Measurements from ENCODE around the gene NEO1.

NEO1 gene

DNA sequence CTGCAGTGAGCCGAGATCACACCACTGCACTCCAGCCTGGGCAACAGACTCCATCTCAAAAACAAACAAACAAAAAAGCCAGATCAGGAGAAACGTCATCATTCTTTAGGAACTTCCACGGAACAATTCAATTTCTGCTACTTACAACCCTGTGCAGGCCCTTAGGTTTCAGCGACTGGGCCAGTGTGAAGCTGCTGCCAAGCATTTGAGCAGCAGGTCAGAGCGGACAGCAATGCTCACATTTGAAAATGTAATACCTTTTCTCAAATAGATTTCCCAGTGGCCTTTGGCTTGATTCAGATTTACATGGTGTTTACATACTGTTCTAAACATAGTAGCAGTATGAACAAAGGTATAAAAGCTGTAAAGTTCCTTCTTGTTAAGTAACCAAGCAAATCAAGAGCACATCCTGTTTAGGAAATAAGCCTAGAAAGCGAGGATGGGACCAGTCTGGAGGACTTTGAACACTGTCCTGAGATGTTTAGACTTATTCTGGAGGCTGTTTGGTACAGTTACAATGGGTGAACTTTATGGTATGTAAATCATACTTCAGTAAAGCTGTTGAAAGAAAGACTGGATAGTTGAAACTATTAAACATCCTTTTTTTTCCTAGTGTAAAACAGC, 175.3 kb downstream of the NEO1 start:
- DNase-seq: no peak

DNA sequence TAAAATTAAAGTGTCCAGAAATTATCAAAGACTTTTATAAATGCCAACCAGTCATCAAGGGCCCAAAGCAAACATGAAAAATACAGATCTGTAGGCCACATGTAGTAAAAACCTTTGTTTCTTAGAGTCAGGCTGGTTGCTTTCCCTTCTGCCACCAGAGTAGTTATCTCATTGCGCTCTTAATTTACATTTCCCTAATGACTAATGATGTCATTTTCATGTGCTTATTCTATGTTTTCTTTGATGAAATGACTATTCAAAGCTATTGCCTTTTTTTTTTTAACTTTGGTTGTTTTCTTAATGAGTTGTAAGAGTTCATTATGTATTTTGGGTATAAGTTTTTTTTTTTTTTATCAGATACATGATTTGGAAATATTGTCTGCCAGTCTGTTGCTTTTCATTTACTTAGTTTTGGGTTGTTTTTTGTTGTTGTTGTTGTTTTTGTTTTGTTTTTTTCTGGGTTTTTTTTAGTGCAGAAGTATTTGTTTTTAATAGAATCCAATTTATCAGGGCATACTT, 175.9 kb downstream of the NEO1 start:
- DNase-seq: no peak

DNA sequence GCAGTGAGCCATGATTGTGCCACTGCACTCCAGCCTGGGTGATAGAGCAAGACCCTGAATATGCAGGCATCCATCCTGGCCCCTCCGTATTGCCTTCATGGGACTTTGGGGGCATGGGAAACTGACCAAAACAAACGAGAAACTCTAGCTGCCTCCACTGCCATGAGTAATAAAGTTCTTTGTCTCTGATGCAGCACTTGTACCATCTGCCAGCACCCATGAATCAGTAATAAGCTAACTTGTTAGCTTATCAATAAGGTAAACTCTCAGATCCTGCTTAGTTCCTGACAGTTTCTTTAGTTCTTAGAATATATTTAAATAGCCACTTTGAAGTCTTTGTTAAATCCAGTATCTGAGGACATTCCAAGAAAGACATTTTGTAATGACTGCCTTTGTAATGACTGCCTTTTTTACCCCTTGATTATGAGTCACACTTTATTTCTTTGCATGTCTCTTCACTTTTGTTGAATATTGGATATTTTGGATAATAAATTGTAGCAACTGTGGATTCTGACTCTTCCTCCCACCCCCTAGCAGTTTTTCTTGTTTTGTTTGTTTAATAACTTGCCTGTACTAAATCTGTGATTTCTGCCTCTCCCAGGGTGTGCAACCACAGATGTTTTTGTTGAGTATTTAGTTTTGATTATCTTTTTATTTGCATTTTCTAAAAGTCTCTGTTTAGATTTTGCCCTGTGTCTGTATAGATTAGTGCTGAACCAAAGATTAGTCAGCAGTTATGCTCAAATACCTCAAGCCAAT, 179.6 kb downstream of the NEO1 start:
- DNase-seq: no peak

DNA sequence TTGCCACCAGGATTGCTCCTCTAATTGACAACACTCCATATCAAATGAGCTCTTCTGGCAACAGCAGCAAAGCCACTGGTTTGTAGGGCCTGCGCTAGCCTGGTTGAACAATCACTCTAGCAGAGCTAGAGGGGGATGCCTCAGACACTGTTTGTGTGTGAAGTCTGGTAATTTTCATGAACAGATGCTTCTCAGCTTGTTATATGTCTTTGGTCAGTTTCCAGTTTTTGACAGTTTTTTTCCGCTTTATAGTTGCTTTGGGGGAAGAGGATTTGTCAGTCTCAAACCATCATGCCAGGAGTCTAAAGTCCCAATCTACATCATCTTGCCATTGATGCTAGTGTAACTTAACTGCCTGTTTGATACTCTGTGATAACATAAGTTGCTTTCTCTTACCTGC, 180.5 kb downstream of the NEO1 start:
- no peak for DNase-seq

DNA sequence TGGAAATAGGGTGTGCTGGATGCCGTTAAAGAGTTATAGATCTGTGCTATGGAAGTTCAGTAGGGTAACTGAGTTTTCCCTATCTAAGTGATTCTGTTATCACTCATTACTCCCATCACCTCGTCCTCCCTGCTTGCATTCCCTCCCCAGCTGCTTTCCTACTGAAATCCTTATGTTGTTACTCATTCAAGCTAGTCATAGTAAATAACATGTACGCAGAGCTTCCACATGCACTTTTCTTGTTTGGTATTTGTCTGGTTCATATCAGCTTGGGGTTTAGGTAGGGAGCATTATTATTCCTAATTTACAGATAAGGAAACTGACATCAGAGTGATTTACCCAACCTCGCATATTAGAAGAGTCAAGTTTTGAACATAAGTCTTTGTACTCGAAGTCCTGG, 181.4 kb downstream of the NEO1 start:
- DNase-seq: no peak

DNA sequence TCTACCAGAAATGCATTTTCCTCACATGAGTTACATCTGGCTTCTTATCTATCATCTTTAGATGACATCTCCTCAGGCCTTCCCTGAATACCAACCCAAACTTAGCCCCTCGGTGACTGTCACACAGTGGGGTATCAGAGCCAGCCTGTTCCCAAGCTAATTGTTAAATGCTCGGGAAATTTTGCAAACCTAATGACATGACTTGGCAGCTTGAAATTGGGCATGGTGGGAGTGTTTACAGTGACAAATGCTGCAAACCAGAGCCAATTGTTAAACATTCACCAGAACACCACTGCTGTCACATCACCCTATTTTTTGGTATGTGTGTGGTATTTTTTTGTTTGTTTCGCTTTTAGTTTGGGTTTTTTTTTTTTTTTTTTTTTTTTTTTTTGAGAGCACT, 185.6 kb downstream of the NEO1 start:
- DNase-seq: no peak

DNA sequence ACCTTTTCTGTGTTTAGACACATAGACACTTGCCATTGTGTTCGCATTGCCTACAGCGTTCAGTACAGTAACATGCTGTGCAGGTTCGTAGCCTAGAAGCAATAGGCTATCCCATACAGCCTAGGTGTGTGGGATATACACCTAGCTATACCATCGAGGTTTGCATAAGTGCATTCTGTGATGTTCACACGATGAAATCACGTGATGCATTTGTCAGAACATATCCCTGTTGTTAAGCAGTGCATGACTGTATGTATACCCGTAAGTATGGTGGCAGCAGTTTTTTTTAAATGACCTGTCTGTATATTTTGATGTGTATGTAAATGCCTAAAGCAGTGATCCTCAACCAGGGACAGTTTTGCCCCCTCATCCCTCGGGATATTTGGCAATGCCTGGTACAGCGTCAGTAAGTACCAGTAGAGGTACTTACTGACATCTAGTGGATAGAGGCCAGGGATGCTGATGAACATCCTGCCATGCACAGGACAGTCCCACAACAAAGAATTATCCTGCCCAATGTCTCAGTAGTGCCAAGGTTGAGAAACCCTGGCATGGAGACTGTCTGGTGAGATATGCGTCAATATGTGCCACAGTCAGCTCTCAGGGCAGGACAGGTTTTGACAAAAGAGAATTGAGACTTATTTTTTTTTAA, 187.4 kb downstream of the NEO1 start:
- DNase-seq: no peak

DNA sequence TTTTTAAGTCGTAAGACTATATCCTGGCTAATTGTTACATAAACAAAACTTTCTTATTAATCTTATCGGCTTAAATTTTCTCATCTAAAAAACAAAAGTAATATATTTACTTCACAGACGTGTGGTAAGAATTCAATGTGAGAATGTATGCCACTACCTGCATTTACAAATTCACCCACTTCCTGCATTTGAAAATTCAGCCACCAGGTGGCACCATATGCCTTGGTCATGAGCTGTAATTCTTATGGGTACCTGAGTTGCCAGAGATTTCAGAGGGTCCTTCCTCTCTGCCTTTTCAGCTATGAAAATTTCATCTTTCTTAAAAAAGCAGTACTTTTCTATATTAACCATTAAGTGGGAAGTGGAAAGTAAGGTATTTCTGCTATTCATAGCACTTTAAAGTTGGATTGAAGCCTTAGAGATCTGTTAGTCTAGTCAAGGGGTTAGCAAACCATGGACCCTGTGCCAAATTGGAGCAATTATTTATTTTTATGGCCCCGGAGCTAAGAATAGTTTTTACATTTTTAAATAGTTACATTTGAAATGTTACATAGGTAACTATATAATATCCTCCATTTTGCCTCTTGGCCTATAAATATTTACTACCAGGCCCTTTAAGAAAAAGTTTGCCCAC, 188.7 kb downstream of the NEO1 start:
- DNase-seq: peak; percentile 81

DNA sequence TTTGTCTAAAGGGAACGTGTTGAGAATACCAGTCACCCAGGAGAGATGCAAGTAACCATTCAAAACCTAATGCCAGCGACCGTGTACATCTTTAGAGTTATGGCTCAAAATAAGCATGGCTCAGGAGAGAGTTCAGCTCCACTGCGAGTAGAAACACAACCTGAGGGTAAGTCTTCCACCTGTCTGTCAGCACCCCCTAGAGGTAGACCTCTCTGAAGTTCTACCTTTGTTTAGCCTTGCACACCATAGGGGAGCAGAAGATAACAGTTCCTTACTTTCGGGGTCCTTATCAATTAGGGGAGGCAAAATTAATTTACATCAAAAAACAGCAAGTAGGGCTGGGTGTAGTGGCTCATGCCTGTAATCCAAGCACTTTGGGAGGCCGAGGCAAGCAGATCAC, 192.1 kb downstream of the NEO1 start:
- DNase-seq: no peak

DNA sequence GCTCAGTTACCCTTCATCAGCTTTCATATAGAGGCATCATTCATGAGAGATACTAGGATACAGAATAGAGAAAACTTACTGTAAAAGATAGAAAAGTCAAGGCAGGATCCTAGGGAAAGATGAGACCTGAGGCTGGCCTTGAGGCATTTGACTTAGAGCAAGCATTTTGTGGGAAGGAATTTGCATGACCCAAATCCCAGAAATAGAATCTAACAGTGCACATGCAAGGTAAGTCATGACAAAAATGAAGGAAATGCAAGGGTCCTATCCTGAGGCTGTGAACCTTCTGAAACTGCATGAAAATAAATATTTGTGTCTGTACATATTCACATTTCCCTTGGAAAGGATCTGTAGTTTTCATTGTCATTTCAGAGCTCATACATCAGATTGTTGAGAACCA, 194.2 kb downstream of the NEO1 start:
- DNase-seq: no peak

DNA sequence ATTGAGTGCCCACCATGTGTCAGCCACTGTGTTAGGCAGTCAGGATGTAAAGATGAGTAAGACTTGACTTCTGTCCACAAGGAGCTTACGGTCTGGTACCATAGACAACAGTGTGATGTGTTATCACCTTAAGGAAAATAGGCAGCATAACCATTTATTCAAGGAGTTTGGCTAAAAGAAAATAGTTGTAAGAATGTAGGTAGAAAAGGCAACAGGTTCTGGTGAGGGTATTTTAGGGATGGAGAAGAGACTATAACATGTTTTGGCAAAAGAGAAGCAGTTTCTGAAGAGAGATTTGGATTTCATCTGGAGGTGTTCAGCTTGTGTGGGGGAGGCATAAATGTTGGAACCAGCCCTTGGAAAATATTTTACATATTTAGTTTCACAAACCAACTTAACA, 194.6 kb downstream of the NEO1 start:
- no peak for DNase-seq

DNA sequence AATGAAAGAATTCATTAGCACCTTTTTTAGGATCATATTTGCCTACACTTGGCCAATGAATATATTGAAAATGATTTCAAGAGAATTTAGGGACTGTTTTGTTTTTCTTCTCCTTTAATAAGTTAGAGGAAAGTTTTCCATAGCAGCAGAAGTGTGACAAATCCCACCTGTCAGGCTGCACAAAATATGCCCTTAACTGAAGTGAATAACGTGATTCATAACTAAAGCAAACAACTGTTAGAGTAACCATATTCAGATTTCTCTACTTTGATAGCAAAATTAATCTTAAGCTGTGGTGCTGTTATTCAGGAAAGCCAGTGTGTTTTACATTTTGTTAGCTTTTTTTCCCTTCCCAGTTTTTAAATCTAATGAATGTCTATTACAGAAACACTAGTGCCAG, 195.1 kb downstream of the NEO1 start:
- no peak for DNase-seq

DNA sequence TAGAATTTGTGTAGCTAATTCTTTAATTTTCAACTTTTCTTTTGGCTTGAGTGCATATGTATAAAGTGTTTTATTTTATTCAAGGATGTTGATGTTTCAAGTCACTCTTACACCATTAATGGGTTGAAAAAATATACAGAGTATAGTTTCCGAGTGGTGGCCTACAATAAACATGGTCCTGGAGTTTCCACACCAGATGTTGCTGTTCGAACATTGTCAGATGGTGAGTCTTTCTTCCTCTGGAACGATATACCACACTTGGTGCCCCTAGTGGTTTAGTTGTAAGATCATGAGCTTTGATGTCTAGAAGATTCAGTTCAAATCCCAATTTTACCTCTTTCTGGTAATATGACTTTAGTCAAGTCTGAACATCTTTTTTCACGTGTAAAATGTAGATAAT, 197.2 kb downstream of the NEO1 start:
- no peak for DNase-seq

DNA sequence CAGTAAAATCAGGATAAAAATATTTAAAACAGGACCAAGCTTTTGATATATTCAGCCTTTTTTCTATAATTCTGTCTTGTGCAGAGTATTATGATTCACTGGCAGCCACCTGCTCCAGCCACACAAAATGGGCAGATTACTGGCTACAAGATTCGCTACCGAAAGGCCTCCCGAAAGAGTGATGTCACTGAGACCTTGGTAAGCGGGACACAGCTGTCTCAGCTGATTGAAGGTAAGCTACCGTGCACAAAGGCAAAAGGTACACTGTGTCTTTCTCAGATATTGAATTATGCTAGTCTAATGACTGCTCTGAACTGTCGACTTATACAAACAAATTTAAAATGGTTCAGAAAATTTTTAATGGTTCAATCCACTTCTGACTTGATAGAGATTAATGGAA, 202.3 kb downstream of the NEO1 start:
- no peak for DNase-seq

DNA sequence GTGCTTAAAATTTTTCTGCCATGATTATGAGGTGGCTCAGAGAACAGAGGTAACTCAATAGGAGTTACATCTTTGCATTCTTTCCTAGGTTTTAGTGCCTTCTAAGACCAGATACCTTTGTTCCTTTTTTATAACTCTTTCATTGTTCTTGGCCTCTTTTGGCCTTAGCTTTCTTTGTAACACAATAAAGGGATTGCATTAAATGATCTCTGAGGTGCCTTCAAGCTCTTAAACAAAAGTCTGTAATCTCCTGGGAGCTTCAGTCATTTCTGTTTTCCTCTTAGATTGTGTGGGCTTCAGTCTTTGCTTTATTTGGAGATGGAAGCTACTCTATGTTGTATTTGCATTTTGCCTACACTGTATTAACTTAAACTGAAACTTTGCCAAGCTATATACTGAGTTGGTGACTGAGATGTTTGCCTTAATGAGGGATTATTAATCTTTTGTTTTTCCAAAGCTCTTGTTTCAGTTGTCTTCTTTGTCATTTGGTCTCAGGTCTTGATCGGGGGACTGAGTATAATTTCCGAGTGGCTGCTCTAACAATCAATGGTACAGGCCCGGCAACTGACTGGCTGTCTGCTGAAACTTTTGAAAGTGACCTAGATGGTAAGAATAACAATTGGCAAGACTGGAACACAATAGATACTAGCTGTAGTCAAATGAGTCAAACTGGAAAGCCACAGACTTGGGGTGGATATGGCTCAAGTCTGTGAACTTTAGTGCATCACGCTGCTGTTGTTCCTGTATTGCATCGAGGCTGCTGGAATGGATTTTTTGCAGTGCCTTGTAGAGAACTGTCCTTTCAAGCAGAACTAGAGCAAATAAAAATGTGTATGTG, 206.2 kb downstream of the NEO1 start:
- DNase-seq: peak; percentile 4

DNA sequence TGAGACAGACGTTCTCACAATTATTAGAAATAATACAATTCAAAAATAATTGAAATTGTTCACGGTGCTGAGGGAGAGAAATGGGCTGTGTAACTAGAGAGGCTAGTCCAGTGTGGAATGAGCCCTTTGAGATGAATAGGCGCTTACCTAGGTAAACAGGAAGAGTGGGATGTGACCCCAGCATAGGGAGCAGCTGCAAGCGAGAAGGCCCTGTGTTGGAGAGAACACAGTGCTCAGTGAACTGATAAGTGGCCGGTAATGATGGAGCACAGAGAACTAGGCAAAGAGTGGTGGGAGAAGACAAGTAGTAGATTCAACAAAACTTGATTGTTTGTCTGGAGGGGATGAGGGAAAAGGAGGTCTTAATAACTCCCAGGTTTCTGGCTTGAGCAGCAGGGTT, 212.6 kb downstream of the NEO1 start:
- no peak for DNase-seq

DNA sequence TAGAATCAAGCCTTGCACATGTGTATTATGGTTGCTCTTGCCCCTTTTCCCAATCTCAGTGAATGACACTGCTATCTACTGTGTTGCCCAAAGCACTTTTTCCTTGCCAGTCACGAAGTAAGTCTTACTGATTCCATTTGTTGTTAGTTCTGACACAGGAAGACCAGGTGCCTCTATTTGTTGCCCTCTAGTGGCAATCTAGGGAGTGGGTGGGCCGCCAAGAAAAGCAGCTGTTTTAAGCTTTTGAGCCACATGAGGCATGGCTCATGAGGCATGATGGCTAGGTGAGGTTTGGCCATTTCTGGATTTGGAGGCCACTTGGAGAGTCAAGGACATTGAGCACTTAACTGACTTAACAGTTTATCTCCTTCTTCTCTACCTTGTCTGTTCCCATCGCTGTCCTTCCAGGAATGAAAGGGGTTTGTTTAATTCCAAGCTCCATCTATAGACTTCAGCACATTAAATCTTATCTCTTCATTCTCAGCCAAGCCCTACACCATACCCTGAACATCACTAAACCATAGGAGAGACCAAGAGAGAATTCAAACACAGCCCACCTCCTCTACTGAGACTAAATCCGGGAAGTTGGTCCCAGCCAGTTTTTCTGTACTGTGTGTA, 213.4 kb downstream of the NEO1 start:
- peak; percentile 62 for DNase-seq

DNA sequence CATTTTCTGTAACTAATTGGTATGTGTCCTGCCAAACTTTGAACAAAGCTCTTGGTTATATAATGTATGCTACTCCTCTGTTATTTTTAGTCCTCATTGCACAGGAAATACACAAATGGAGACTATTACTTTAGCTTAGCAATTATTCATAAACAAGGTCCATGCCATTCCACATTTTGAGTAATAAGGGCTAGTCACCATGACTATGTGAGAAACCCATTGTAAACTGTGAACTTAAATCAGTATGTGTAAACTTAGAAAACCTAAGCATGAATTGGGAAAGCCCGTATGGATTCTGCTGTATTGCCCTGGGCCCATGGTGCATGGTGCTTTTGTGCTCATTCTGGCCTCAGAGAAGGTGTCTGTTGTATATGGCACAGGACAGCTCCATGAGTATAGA, 216.2 kb downstream of the NEO1 start:
- no peak for DNase-seq

DNA sequence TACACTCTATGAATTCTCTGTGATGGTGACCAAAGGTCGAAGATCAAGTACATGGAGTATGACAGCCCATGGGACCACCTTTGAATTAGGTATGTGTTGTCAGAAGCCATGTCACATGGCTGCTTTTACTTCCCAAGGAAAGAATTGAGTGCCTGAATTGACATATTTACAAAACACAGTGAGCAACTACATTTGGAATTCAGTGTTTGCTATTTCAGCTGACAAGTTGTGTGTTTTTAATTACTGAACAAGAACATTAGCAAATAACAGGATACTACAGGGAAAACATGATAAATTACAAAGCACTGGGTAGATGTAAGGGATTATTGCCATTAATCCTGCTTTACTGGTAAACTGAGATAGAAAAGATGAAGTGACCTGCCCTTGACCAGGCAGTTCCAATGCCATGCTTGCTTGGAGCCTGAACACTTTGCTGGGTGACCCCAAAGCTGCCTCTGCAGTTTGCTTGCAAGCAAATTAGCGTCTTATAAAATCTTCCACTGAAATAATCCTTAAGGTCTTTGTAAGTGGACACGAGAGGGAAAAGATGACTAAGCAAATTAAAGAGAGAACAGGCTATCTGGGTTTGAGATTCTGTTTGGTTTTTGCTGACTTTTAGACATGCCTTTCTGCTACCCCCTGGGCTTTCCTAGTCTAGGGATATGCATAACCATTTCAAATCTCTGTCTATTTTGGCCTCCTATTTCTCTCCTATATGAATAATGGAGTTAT, 218.3 kb downstream of the NEO1 start:
- DNase-seq: no peak

DNA sequence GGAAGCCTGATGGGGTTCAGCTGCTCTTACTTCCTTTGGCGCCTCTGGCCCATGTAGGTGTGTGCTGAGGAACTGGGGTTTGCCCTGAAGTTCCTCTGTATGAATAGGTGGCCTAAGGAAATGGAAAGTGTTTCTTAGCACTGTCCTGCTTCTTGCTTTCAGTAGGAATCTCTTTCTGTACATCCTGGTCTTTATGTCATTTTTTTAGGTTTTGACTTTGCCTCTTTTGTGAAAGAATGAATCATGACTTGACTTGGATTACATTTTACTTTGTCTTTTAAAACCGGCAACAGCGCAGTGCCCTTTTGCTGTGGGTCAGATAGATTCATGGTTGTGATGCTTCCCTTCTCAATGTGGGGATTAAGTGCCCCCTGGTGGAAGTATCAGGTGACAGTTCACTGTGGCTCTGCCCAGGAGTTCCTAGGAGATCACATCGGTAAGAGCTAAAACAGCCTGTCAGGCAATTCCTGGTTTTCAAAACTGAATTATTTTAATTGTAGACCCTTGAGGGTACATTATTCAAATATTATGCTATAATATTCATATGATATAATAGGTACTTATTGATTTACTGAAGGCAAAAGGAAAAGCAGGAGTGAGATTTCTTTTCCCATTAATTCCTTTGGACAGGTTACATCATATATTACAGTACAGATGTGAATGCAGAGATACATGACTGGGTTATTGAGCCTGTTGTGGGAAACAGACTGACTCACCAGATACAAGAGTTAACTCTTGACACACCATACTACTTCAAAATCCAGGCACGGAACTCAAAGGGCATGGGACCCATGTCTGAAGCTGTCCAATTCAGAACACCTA, 221.1 kb downstream of the NEO1 start:
- peak; percentile 57 for DNase-seq

DNA sequence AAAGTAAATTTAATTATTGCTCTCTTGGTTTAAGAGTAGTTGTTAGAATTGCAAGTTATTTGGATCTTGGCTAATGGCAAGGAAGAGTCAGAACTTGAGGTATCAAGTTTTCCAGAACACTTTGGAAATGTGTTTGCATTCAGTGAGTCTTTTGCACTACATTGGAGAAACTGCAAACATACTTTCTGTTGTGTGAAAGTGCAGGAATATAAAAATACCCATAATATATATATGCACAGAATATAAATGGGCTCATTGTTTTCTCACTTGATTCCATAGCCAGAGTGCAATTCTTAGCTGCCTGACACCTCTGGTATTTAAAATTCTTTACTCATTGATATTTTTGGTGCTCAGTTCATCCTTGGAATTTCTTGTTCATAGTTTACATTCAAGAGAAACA, 223.6 kb downstream of the NEO1 start:
- DNase-seq: no peak
